ENCODE results near the gene GDNF.
"Not testable (repeated sequence)": the region's sequence is repeated elsewhere in the genome, so short reads cannot be mapped to it uniquely, and the experiment has no call there.

GDNF gene

GRCh38 chr5:37839407-37840052 is at the start of gene GDNF:
TSS of gene GDNF (minus strand) at chr5:37840041. CDS start at chr5:37834796, 5,245 bp downstream.
- DNase-seq (ENCODE audit: low read depth in 2 of 2, low spot score in 1 of 2), result no peak

GRCh38 chr5:37888476-37888875 is 48.6 kb upstream of the GDNF start:
- DNase-seq (ENCODE audit: low read depth in 2 of 2, low spot score in 1 of 2), result no peak

- DNase-seq (ENCODE audit: low read depth in 2 of 2, low spot score in 1 of 2), result no peak
Observed at GRCh38 chr5:37886242-37886905, 46.5 kb upstream of the GDNF start.

GRCh38 chr5:37882636-37883035 is 42.8 kb upstream of the GDNF start:
- DNase-seq (ENCODE audit: low read depth in 2 of 2, low spot score in 1 of 2), result no peak

GRCh38 chr5:37881359-37881758 is 41.5 kb upstream of the GDNF start:
- DNase-seq (ENCODE audit: low read depth in 2 of 2, low spot score in 1 of 2), result no peak

- DNase-seq (ENCODE audit: low read depth in 2 of 2, low spot score in 1 of 2), result no peak
Observed at GRCh38 chr5:37876943-37877342, 37.1 kb upstream of the GDNF start.

- no peak for DNase-seq (ENCODE audit: low read depth in 2 of 2, low spot score in 1 of 2)
Observed at GRCh38 chr5:37876245-37876644, 36.4 kb upstream of the GDNF start.

GRCh38 chr5:37875051-37875787 is 35.4 kb upstream of the GDNF start:
- DNase-seq (ENCODE audit: low read depth in 2 of 2, low spot score in 1 of 2), result no peak

GRCh38 chr5:37873988-37874387 is 34.1 kb upstream of the GDNF start:
- DNase-seq (ENCODE audit: low read depth in 2 of 2, low spot score in 1 of 2), result no peak

GRCh38 chr5:37871023-37871815 is 31.4 kb upstream of the GDNF start:
- no peak for DNase-seq (ENCODE audit: low read depth in 2 of 2, low spot score in 1 of 2)

GRCh38 chr5:37869216-37869615 is 29.4 kb upstream of the GDNF start:
- no peak for DNase-seq (ENCODE audit: low read depth in 2 of 2, low spot score in 1 of 2)

GRCh38 chr5:37867654-37868053 is 27.8 kb upstream of the GDNF start:
- no peak for DNase-seq (ENCODE audit: low read depth in 2 of 2, low spot score in 1 of 2)

GRCh38 chr5:37862907-37863306 is 23.1 kb upstream of the GDNF start:
- DNase-seq (ENCODE audit: low read depth in 2 of 2, low spot score in 1 of 2), result not testable (repeated sequence)

- DNase-seq (ENCODE audit: low read depth in 2 of 2, low spot score in 1 of 2), result no peak
Observed at GRCh38 chr5:37860206-37860605, 20.4 kb upstream of the GDNF start.

- no peak for DNase-seq (ENCODE audit: low read depth in 2 of 2, low spot score in 1 of 2)
Observed at GRCh38 chr5:37859805-37860204, 20.0 kb upstream of the GDNF start.

GRCh38 chr5:37858250-37858649 is 18.4 kb upstream of the GDNF start:
- DNase-seq (ENCODE audit: low read depth in 2 of 2, low spot score in 1 of 2), result no peak

GRCh38 chr5:37857696-37858095 is 17.9 kb upstream of the GDNF start:
- DNase-seq (ENCODE audit: low read depth in 2 of 2, low spot score in 1 of 2), result no peak

GRCh38 chr5:37855438-37855837 is 15.6 kb upstream of the GDNF start:
- DNase-seq (ENCODE audit: low read depth in 2 of 2, low spot score in 1 of 2), result no peak

- no peak for DNase-seq (ENCODE audit: low read depth in 2 of 2, low spot score in 1 of 2)
Observed at GRCh38 chr5:37851305-37851704, 11.5 kb upstream of the GDNF start.

GRCh38 chr5:37850226-37850865 is 10.5 kb upstream of the GDNF start:
- no peak for DNase-seq (ENCODE audit: low read depth in 2 of 2, low spot score in 1 of 2)

- no peak for DNase-seq (ENCODE audit: low read depth in 2 of 2, low spot score in 1 of 2)
Observed at GRCh38 chr5:37849641-37850040, 9.8 kb upstream of the GDNF start.
